Hepatic stellate cell (primary cell): ENCODE measurements around the gene HOXC4.

Source experiments
- DNase-seq: peaks from one replicate; pipeline ENCODE4 v3.0.0; 2011; ENCODE audit warnings: low spot score

The HOXC4 gene

GRCh38 chr12:54029529-54030441 is 23.9 kb upstream of the HOXC4 start:
- no peak for DNase-seq

GRCh38 chr12:54030442-54030801 is 23.2 kb upstream of the HOXC4 start:
- DNase-seq: no peak

- peak; percentile 57 for DNase-seq
These were observed 22.7 kb upstream of the HOXC4 start for GRCh38 chr12:54030889-54031471.

- DNase-seq: no peak
These were observed 22.2 kb upstream of the HOXC4 start for GRCh38 chr12:54031480-54031879.

GRCh38 chr12:54032086-54032619 is 21.5 kb upstream of the HOXC4 start:
- DNase-seq: no peak

- peak; percentile 77 for DNase-seq
These were observed 21.0 kb upstream of the HOXC4 start, which contains the start of gene HOXC5 for GRCh38 chr12:54032627-54033100. Gene HOXC5 (plus strand): TSS chr12:54033050. CDS start chr12:54033123, 73 bp downstream.

GRCh38 chr12:54033106-54033979 is 20.3 kb upstream of the HOXC4 start:
- DNase-seq: no peak

GRCh38 chr12:54033980-54034784 is 19.5 kb upstream of the HOXC4 start:
- DNase-seq: no peak

GRCh38 chr12:54034785-54035310 is 18.8 kb upstream of the HOXC4 start:
- DNase-seq: no peak

GRCh38 chr12:54035568-54036264 is 17.9 kb upstream of the HOXC4 start:
- no peak for DNase-seq

- DNase-seq: no peak
These were observed 16.8 kb upstream of the HOXC4 start for GRCh38 chr12:54036620-54037359.

- DNase-seq: no peak
These were observed 16.0 kb upstream of the HOXC4 start for GRCh38 chr12:54037360-54038283.

- DNase-seq: no peak
These were observed 15.3 kb upstream of the HOXC4 start for GRCh38 chr12:54038284-54038870.

- no peak for DNase-seq
These were observed 14.7 kb upstream of the HOXC4 start for GRCh38 chr12:54038871-54039414.

- DNase-seq: no peak
These were observed 14.1 kb upstream of the HOXC4 start for GRCh38 chr12:54039417-54040147.

GRCh38 chr12:54040148-54040494 is 13.5 kb upstream of the HOXC4 start:
- no peak for DNase-seq

- DNase-seq: no peak
These were observed 13.0 kb upstream of the HOXC4 start for GRCh38 chr12:54040648-54041047.
